CD4-positive, alpha-beta T cell treated with Interleukin-4 for 4 hours (primary cell): ENCODE measurements around the gene SLC25A41.

Experiments used
- DNase-seq: peaks from one replicate; pipeline ENCODE4 v3.0.0-alpha.2; 2020

SLC25A41 gene

DNA sequence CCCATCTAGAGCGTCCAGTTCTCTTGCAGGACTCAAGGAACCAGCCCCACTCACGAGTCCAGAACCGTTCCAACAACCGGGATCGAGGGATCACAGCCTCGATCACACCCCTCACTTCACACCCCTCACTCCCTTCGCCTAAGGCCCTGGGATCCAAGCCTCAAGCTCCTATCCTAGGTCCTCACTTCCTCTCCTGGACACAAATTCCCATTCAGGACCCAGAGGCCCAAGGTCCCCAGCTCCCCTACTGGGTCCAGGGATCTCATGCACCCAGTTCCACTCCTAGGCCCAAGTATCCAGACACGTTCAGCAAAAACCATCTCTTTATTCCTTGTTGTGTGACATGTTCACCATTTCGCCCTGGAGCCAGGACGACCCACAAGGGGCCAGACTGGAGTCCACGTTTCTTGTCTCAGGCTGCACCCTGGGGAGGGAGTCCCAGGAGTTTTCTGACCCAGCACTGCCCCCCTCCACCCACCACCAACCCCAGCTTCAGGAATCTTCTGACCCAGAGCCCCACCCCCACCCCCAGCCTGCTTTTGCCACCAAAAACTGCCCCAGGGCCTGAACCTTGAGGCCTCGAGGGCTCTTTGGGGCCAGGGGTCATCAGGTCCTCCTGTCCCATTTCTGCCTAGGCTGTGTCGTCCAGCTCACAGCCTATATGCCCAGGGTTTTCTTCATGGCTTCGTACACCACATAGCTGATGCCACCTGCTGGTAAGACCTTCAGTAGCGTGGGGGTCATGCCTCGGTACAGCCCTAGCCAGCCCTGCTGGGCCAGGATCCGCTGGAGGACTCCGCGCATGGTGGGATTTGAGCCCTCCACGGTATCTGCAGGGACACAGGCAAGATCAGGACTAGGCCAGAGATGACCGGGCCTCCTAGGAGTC, 7.6 kb downstream of the SLC25A41 start:
- DNase-seq: no peak

DNA sequence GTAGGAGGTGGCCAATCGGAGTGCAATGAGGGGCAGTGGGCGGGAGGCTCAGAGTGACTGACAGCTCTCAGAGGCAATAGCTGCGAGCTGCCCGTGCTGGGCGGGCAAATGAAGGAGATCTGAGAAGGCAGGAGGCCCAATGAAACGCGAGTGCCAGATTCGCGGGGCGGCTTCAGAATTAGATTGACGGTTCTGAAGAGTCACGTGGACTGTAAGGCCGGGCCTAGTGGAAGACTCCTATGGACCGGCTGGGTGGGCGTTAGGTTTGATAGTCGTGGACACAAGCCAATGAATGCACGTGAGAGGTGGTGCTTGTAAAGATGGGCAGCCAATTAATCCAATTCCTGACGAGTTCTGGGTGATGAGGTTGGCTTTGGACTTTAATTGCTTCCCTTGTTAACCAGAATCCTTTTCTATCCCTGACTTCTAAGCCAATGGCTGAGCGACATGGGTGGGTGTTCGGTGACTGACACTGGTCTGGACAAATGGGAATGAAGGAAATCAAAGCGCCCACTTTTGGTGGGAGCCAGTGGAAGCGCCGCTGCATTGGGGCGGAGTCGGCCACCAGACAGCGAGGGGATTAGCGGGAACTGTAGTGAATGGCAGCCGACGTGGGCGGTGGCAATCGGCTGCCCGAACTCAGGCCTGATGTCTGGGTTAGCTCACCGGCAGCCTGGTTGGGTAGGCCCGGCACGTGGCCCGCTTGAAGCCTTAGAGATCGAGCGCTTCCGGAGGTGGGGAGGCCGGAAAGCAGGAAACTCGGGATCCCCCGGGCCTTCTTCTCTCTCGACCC, 8.4 kb downstream of the SLC25A41 start:
- DNase-seq: peak; percentile 100

DNA sequence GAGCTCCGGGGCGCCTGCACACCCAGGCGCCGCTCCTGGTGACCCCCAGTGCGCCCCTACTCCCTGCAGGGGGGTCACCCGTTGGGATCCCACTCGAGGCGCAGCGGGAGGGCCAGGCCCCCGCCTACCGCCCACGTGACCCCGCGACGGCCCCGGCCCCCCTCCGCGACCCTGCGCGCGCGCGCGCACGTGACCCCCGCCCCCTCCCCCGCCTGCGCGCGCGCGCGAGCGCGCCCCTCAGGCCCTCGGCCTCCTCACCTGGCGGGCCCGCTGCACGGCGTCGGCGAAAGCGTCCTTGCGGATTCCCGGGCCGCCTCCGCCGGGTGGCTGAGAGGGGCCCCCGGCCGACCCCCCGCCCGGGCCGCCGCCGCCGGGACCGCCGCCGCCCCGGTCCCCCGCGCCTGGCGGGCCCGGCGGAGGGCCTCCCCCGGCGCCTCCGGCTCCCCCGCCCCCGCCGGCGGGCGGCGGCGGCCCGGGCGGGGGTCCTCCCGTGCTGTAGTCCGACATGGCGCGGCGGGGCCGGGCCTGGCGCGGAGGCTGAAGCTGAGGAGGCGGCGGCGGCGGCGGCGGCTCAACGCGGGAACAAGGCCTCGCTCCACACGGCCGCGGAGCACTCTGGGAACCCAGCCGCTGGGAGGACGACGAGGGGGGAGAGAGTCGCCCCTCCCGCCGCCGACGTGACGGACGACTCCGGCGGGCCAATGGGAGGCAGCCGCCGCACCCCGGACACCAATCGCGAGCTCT, 9.2 kb downstream of the SLC25A41 start, which contains the start of gene KHSRP:
TSS of gene KHSRP (minus strand) at position 617 of the 744 bp plus-strand sequence. CDS start at position 507, 110 bp downstream.
- no peak for DNase-seq

DNA sequence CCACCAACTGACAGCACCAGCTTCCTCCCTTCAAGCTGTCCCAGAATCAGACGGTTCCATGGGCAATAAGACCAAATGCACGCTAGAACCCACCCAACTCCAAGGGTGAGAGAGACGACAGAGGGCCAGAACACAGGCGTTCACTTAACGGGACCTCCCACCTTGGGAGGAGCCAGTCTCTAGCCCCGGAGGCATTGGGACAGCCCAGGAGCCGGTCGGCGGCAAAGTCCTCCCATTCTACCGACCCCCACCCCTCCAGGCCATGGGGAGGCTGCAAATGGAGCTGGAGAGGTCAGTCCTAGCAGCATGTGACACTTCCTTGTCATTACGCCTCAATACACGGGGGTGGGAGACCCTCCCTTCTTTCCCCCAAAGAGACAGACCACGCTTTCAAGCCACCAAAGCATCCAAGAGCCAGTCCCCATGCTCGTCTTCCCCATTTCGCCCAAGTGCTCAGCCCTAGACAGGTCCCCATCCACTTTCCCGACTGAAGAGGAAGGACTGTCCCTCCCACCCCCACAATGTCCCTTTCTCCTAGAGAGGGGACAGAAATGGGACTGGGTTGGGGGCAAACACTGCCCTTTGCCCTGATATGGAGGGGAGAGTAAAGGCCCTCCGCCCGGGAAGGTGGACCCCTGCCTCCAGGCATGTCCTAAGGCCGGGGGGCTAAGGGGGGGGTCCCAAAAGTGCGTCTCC, 9.9 kb downstream of the SLC25A41 start:
- peak; percentile 8 for DNase-seq

DNA sequence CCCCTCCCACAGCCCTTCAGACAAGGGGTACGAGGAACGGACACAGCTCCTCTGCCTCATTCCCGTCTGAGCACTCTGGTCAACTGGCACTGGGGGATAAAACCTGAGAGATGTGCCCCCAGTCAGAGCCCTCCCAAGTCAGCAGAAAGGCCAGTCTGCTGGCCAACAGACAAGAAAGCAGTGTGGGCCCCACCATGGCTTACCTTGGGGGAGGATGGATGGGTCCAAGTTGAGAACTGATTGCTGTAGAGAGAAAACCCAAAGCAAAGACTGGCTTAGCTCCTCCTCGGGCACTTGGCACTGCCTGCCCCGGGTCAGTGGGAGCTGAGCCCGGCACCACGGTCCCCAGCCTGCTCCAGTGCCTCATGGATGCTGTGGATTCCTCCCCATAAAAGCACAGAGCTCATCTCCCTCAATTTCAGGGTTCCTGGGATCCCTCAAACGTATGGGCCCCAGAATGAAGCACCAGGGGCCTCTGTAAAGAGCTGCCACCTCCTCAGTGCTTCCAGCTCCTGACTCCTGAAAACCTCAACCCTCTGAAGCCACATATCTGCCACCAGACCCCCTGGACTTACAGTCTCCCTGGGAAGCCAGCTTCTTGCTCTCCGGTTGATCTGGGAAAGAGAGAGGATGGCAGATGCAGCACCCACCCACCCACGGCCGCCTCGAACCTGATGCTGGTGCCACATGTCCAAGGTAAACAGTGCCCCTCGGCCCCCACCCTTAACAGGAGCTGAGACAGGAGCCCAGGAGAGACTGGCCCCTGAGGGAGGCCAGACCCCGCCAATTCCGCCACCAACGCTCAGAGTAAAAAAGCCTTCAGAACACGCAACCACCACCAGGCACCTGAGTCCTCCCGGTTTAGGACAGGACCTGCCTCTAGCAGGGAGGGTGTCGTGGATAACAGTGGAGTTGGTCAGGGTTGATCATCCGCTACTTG, 12.2 kb downstream of the SLC25A41 start:
- DNase-seq: no peak

DNA sequence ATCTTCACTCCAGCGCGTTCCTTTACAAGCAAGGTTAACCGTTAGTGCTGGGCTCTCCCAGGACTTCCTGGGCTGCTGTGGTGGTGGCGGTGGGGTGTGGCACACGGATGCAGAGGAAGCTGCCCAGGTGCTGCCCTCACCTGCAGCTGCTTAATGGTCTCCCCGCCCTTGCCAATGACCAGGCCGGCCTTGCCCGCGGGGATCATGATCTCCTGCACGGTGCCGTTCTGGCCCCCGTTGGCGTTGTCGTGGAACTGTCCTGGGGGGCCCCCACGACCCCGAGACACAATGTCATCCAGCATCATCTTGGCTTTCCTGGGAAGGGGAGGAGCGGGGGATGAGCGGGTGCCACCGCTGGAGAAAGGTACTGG, 15.0 kb downstream of the SLC25A41 start:
- DNase-seq: no peak

DNA sequence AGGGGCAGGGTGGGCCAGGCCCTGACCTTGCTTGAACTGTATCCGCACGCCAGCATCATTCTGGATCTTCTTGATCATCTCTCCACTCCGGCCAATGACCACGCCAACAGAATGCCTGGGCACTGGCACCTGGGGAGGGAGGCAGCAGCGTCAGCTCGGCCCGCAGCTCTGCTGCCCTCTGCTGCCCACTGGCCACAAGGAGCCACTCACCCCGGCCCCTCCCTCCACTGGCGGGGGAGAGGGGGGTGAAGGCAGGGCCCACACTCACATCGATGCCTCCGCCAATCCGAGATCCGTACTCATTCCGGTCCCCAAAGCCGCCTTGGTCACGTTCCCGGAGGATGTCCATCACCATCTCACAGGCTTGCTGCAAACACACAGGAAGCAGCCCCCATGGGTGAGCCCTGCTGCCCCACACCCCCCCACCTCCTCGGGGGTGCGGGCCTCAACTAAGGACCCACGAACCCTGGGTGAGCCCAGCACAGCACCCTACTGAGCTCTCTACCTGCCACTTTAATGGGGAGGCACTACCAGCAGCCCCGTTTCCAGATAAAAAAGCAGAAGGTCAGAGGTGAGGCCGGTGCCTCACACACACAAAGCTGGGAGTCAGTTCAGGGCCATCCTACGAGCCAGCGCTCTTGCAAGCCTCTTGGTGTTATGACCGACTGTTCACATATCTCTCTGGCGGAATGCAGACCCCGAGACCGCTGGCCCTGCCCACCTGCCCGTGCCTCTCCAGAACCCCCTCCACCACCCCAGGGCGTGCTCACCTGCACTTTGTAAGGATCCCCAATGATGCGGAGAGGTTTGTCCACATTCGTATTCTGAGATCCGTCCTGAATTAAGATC, 15.6 kb downstream of the SLC25A41 start:
- DNase-seq: no peak

DNA sequence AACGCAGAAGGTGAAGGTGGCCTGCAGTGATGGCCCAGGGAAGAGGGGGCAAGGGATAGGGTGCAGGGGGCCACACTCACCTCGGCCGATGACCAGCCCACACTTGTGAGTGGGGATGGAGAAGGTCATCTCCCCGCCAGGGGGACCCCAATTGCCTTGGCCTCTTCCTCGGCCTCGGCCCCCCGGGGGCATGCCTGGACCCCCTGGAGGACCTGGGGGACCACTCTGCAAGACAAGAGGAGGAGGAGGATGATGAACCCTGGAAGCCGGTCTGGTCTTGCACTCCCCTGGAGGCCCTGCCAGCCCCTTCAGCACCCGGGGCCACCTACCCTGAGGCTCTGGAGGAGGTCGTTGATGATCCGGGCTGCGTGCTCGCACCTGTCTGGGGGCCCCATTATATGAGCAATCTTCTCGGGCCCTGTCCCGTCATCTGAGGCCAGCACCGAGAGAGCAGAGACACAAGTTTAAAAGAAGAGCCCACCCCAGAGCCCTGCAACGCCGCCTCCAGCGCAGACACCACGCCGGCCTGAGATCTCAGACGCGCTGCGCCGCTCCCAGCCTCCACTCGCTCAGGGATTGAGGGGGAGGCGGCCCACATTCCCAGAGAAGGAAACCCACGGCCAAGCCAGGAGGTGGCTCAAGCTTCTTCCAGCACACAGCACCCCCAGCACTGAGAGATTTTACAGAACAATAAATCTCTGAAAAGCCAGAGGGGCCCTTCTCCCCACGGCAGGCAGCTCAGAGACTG, 16.7 kb downstream of the SLC25A41 start:
- no peak for DNase-seq

DNA sequence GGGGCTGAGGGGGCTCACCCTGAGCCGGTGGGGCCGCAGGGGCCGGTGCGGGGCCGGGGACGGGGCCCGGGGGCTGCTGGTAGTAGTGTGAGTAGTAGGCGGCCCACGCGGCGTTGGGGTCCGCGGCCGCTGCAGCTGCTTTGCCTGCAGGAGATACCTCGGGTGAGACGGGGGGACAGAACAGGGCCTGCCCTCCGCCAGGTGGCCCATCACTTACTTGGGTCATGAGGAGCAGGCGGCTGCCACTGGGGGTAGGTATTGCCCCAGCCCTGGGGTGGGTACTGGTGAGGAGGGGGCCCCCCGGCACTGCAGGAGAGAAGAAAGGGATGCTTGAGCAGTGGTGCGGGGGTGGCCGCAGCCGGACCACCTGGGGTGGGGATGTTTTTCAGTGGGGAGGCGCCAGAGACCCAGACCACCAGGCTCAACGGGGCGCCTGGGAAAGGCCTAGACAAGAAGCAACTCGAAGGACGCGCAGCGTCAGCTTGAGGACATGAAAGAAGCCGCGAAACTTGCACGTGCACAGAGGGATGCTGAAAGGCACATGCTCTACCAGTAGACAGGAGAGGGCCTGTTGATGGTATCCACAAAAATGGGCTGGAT, 17.9 kb downstream of the SLC25A41 start:
- DNase-seq: no peak

DNA sequence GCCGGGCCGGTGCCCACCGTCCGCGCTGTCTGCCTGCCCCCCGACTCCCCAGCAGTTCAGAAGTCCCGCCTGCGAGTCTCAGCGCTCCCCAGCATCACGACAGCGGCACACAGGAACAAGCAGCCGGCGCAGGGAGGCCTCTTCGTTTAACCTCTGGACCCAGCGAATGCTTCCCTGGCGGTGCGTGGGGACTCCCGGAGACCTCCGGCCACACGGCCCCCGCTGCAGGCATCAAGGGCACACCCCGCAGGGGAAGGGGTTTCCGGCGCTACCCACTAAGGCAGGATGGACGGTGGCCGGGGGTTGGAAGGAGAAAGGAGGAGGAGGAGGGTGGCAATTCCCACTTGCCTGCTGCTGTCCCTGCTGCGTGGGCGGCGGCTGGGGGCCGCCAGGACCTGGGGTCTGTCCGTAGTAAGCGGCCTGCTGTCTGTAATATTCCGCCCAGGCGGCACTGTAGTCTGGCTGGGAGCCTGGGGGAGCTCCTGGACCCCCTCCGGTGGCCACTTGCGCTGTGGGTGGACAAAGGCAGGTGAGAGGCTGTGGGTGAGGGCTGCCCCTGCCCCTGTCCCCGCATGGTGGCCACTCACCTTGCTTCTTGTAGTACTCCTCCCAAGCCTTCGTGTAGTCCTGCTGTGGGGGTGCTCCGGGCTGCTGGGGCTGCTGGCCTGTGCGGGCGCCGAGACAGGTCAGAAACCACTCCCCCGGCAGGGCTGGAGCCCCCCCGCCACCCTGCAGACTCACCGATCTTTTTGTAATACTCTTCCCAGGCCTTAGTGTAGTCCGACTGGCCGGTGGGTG, 18.6 kb downstream of the SLC25A41 start:
- DNase-seq: no peak

DNA sequence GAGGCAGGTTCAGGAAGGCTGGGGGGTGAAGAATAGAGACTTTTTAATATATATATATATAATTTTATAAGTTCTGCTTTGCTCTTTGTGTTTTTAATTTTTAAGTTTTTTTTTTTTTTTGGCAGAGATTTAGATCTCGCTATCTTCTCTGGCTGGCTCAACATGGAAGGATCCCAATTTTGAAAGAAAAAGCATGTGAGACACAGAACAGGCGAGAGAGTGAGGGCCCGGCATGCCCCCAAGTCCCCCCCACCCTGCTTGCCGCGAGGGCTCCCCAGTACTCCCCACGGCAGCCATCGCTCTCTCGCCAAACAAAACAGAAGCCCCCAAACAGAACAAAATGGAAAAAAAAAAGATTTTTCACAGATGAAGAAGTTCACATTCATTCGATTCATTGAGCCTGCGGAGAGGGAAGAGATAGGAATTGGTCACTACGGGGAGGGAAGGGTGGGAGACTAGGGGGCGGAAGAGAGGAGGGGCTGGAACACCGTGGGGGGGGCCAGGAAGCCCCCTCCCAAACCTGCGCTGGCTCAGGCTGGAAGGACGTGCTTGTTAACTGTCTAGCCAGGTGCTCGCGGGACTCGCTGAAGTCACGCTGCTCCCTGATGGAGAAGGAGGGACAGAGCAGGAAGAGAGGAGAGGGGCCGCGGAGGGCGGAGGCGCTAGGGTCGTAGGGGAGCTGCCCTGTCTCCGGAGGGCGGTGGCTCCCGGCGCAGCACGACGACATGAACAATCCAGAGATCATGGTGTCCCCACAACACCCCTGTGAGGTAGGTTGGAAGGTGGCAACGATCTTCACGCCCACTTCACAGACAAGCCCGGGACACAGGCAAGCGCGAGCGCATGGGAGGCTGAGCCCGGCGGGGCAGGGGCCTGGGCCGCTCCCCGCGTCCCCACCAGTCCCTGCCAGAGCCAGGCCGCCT, 19.6 kb downstream of the SLC25A41 start:
- no peak for DNase-seq

DNA sequence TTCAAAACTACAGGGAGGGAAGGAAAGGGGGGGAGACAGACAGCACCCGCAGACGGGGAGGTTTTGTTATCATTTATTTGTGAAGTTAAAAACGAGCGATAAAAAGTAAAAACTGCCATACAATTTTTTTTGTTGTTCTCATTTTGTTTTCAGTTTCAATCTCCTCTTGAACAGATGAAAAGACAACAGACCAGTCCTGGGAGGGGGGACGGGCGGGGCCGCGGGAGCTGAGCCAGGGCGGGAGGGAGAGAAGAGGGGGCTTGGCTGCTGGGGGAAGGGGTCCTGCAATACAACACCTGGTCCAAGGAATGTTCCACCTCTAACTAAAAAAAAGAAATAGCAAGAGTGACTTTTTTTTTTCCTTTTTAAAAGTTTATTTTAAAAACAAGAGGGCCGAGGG, 20.3 kb downstream of the SLC25A41 start:
- no peak for DNase-seq

DNA sequence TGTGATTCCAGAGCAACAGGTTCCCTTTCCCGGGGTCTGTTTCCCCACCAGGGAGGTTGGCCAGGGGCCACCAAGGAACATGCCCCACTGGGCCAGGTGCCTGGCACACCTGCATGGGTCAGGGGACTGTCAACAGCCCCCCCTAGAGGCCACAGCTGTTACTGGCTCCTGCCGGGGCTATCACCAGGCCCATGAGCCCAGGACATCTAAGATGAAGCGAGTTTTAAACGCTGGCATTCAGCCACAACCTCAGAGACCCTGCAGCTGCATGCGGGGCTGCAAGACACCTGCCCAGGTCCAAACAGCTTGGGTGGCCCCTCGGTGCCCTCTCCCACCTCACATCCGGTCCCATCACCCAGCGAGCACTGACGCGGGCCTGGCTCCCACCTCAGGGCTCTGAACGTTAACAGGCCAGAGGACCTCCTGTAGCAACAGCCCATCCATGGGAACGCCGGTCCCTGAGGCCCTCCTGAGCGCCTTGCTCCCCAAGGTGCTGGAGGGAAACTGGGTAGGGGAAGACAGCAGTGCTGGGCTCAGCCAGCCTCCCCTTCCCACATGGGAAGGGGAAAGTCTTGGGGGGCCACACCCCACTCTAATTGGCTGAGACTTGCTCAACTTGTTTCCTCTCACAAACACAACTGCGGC, 21.0 kb downstream of the SLC25A41 start:
- DNase-seq: peak; percentile 15

DNA sequence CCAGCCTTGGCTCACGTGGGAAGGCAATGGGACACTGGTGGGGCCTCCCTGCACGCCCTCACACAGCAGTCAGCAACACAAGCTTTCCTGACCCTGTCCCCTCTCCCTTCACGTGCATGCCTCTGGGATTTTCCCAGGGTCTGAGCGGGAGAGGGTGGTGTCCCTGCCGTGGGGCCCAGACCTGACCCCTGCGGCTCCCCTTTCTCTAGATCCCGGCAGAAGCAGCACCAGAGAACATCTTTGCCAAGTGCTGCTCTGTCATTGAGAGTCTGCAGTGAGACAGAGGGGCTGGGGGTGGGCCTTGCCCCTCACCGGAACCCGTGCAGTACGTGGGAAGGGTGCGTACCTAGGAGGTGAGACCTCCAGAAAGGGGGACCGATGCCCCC, 21.5 kb downstream of the SLC25A41 start:
- no peak for DNase-seq

DNA sequence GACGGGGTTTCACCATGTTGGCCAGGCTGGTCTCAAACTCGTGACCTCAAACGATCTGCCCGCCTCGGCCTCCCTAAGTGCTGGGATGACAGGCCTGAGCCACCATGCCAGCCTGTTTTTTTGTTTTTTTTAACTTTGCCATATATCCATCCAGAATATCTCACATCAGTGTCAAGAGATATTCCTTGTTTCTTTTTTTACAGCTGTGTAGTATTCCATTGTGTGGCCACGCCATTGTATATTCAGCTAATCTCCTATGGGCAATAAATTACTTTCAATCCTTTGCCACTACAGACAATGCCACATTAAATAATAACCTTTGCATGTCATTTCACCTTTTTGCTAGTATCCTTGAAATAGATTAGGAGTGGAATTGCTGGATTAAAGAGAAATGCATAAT, 24.2 kb downstream of the SLC25A41 start:
- no peak for DNase-seq

DNA sequence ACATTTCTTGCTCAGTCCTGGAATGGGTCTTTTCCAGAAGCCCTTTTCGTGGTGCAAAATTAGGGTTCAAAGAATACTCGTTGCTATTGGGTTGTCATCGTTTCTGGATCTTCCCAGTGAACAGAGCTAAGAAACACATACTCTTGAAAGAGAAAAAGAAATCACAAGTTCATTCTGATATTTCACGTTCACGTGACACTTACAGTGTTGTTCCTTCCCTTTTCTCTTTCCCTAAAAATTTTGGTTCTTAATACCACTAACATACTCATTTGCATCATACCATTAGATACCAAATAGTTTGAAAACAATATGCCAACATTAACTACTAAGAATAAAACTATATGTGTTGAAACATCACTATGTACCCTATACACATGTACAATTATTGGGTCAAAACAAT, 27.2 kb downstream of the SLC25A41 start:
- no peak for DNase-seq
